GM18873 (cell line): Measurements from ENCODE around the gene CHRM2.
"Not testable (repeated sequence)": the region's sequence is repeated elsewhere in the genome, so short reads cannot be mapped to it uniquely, and the experiment has no call there.

Experiments used
- ATAC-seq: cut with Tn5 transposase; IDR thresholded peaks from one replicate; pipeline ENCODE4 v1.9.1; 2021; ENCODE audit warnings: mild to moderate bottlenecking, moderate library complexity, moderate number of reproducible peaks; ENCODE audit not compliant: unreplicated experiment, low FRiP score

CHRM2 gene

GRCh38 chr7:136868496-136869000 is at the start of gene CHRM2:
Gene CHRM2 (plus strand): TSS chr7:136868652. CDS start chr7:137014866, 146,214 bp downstream.
- no peak for ATAC-seq

GRCh38 chr7:136831398-136831797 is 37.1 kb upstream of the CHRM2 start:
- not testable (repeated sequence) for ATAC-seq

- ATAC-seq: no peak
Observed at GRCh38 chr7:136845899-136846465, 22.5 kb upstream of the CHRM2 start.

GRCh38 chr7:136847858-136848257 is 20.6 kb upstream of the CHRM2 start:
- ATAC-seq: no peak

- no peak for ATAC-seq
Observed at GRCh38 chr7:136853654-136854053, 14.8 kb upstream of the CHRM2 start.

GRCh38 chr7:136857573-136857972 is 10.9 kb upstream of the CHRM2 start:
- no peak for ATAC-seq

GRCh38 chr7:136859803-136860202 is 8.6 kb upstream of the CHRM2 start:
- no peak for ATAC-seq

- ATAC-seq: no peak
Observed at GRCh38 chr7:136865236-136865635, 3.2 kb upstream of the CHRM2 start.

- ATAC-seq: no peak
Observed at GRCh38 chr7:136865777-136866176, 2.7 kb upstream of the CHRM2 start.

- ATAC-seq: no peak
Observed at GRCh38 chr7:136869001-136869961, 829 bp downstream of the CHRM2 start.

- ATAC-seq: no peak
Observed at GRCh38 chr7:136869991-136870865, 1.8 kb downstream of the CHRM2 start.

GRCh38 chr7:136870866-136871487 is 2.5 kb downstream of the CHRM2 start:
- no peak for ATAC-seq

GRCh38 chr7:136874393-136875032 is 6.1 kb downstream of the CHRM2 start:
- no peak for ATAC-seq

GRCh38 chr7:136877509-136877908 is 9.1 kb downstream of the CHRM2 start:
- ATAC-seq: no peak

- no peak for ATAC-seq
Observed at GRCh38 chr7:136877990-136878389, 9.5 kb downstream of the CHRM2 start.

GRCh38 chr7:136878878-136879277 is 10.4 kb downstream of the CHRM2 start:
- ATAC-seq: no peak

GRCh38 chr7:136883046-136883445 is 14.6 kb downstream of the CHRM2 start:
- no peak for ATAC-seq

- ATAC-seq: no peak
Observed at GRCh38 chr7:136884492-136884891, 16.0 kb downstream of the CHRM2 start.

GRCh38 chr7:136887317-136887716 is 18.9 kb downstream of the CHRM2 start:
- ATAC-seq: no peak

- no peak for ATAC-seq
Observed at GRCh38 chr7:136890399-136890798, 21.9 kb downstream of the CHRM2 start.
